HepG2 (cell line): Measurements from ENCODE around the gene GCNT2. TPM values are rescaled to one million over a fixed set of nuclear protein-coding genes. Genes with fewer than 3 reads are reported as not detected.
"Not testable (repeated sequence)": the region's sequence is repeated elsewhere in the genome, so short reads cannot be mapped to it uniquely, and the experiment has no call there.

Experiments
- ATAC-seq: fragments of 200-7000 bp; cut with Tn5 transposase; 3 replicates; pipeline ENCODE4 v1.9.1; 2020; ENCODE audit warnings: mild to moderate bottlenecking, moderate library complexity
- BruUV-seq: library from RNA; stranded (reverse); fragments of 400-500 nt; replicated peaks from 2 replicates; lab custom pipeline; 2021; lab: Mats Ljungman, UMichigan
- CTCF ChIA-PET: fragments of 300-600 bp; formaldehyde crosslinking; extraction: SDS; loops from one replicate; lab custom pipeline; 2021; ENCODE audit warnings: low total read pairs, inconsistent platforms, low intra/inter-chr PET ratio; lab: Yijun Ruan, JAX
- POLR2A ChIA-PET: fragments of 350-600 bp; sonication (Branson Sonifier 250); formaldehyde crosslinking; loops from one replicate; lab custom pipeline; 2020; ENCODE audit warnings: antibody characterized with exemption, inconsistent platforms; lab: Yijun Ruan, JAX
- DNase-seq: peaks from one replicate; pipeline ENCODE4 v3.0.0-alpha.2; 2015; ENCODE audit warnings: low spot score
- FAIRE-seq: peaks from 3 replicates; lab custom pipeline; 2011; peaks lifted over from hg19 to GRCh38; lab: Jason Lieb, UNC
- H2AFZ ChIP-seq: one replicate; pipeline ENCODE4 v1.6.1; 2011; ENCODE audit warnings: low read length, inconsistent platforms
- H3K27ac ChIP-seq: fragments of 300-600 bp; 3 replicates; pipeline ENCODE4 v1.8.0; 2011; ENCODE audit warnings: mixed run types, mild to moderate bottlenecking, mixed read lengths, low read length, inconsistent platforms; ENCODE audit not compliant: insufficient read depth; ENCODE audit errors: extremely low read length
- H3K27me3 ChIP-seq, 2 experiments: fragments of 200-600 bp in 1 of 2; 2 replicates in 1 of 2; 3 replicates in 1 of 2; pipeline versions ENCODE4 v1.6.0 to v1.8.0; 2011; ENCODE audit warnings: low read length in 2 of 2, mild to moderate bottlenecking in 2 of 2, moderate library complexity in 2 of 2, inconsistent platforms in 1 of 2; ENCODE audit not compliant: insufficient read depth in 2 of 2, control insufficient read depth in 1 of 2
- H3K36me3 ChIP-seq, 2 experiments: fragments of 200-600 bp in 1 of 2; replicated peaks in 1 of 2; 2 replicates in 1 of 2; 3 replicates in 1 of 2; pipeline versions ENCODE4 v1.5.1 to v1.8.0; 2011; ENCODE audit warnings: low read length in 2 of 2, inconsistent platforms in 1 of 2; ENCODE audit not compliant: insufficient read depth in 2 of 2, control insufficient read depth in 1 of 2
- H3K4me1 ChIP-seq: 2 replicates; pipeline ENCODE4 v1.5.1; 2012; ENCODE audit warnings: low read length, inconsistent platforms; ENCODE audit not compliant: insufficient read depth
- H3K4me2 ChIP-seq: 2 replicates; pipeline ENCODE4 v1.6.0; 2011; ENCODE audit warnings: low read depth, low read length, inconsistent platforms
- H3K4me3 ChIP-seq, 3 experiments: fragments of 200-600 bp in 1 of 3; sonication (generic), shearing (Covaris generic) in 1 of 3; replicated peaks in 1 of 3; 2 replicates each; pipeline ENCODE4 v1.5.1; 2011 to 2016; ENCODE audit warnings: low read length in 3 of 3, inconsistent platforms in 2 of 3, low read depth in 2 of 3, mild to moderate bottlenecking in 2 of 3, control low read depth in 1 of 3, mixed read lengths in 1 of 3; ENCODE audit not compliant: insufficient read depth in 1 of 3
- H3K79me2 ChIP-seq: one replicate; pipeline ENCODE4 v1.6.1; 2011; ENCODE audit warnings: low read length, inconsistent platforms; ENCODE audit not compliant: insufficient read depth
- H3K9ac ChIP-seq: 2 replicates; pipeline ENCODE4 v1.6.0; 2011; ENCODE audit warnings: mild to moderate bottlenecking, low read depth, low read length, inconsistent platforms; ENCODE audit not compliant: insufficient read depth
- H3K9me3 ChIP-seq: 2 replicates; pipeline ENCODE4 v1.5.1; 2012; ENCODE audit warnings: mild to moderate bottlenecking, low read length
- H4K20me1 ChIP-seq: 2 replicates; pipeline ENCODE4 v1.6.0; 2011; ENCODE audit warnings: inconsistent platforms, mild to moderate bottlenecking, low read length, moderate library complexity; ENCODE audit not compliant: insufficient read depth
- ARNT2 ChIP-seq: sonication (generic); formaldehyde crosslinking; IDR thresholded peaks from 2 replicates; pipeline ENCODE4 v1.8.0; 2022; ENCODE audit warnings: mild to moderate bottlenecking, low read depth, missing genetic modification reagents, moderate library complexity
- BCL6 ChIP-seq: IDR thresholded peaks from 2 replicates; pipeline ENCODE4 v1.6.1; 2016; ENCODE audit warnings: missing genetic modification reagents, missing compliant biosample characterization
- CHD2 ChIP-seq: IDR thresholded peaks from 2 replicates; pipeline ENCODE4 v1.6.1; 2011; ENCODE audit warnings: low read depth, low read length, improper control_type of control experiment
- DPF2 ChIP-seq: sonication (generic); formaldehyde crosslinking; IDR thresholded peaks from 2 replicates; pipeline ENCODE4 v1.4.0; 2020; ENCODE audit warnings: mild to moderate bottlenecking, low read depth, missing genetic modification reagents, borderline replicate concordance
- KDM2A ChIP-seq: sonication (generic); formaldehyde crosslinking; IDR thresholded peaks from 2 replicates; pipeline ENCODE4 v1.4.0; 2020; ENCODE audit warnings: low read depth, missing genetic modification reagents, borderline replicate concordance
- MAF1 ChIP-seq: sonication (generic); formaldehyde crosslinking; IDR thresholded peaks from 2 replicates; pipeline ENCODE4 v1.5.0; 2020; ENCODE audit warnings: missing genetic modification reagents, borderline replicate concordance
- RELA ChIP-seq: sonication (generic); formaldehyde crosslinking; IDR thresholded peaks from 2 replicates; pipeline ENCODE4 v1.4.0; 2020; ENCODE audit warnings: missing genetic modification reagents
- RFX1 ChIP-seq: fragments of 450-650 bp; IDR thresholded peaks from 2 replicates; pipeline ENCODE4 v1.6.1; 2017
- SIN3A ChIP-seq: IDR thresholded peaks from 2 replicates; pipeline ENCODE4 v1.6.1; 2011; ENCODE audit warnings: low read depth, mild to moderate bottlenecking, control low read depth, low read length, borderline replicate concordance
- SMARCE1 ChIP-seq: fragments of 450-650 bp; IDR thresholded peaks from 2 replicates; pipeline ENCODE4 v1.6.1; 2017; ENCODE audit warnings: borderline replicate concordance
- SNAPC5 ChIP-seq: sonication (generic); formaldehyde crosslinking; IDR thresholded peaks from 2 replicates; pipeline ENCODE4 v1.8.1; 2023; ENCODE audit warnings: mild to moderate bottlenecking, missing genetic modification reagents, borderline replicate concordance
- TBX3 ChIP-seq: fragments of 450-650 bp; IDR thresholded peaks from 2 replicates; pipeline ENCODE4 v1.6.1; 2017; ENCODE audit warnings: antibody characterized with exemption, mild to moderate bottlenecking, inconsistent platforms, borderline replicate concordance
- ZFY ChIP-seq: sonication (generic); formaldehyde crosslinking; IDR thresholded peaks from 2 replicates; pipeline ENCODE4 v1.4.0; 2020; ENCODE audit warnings: missing genetic modification reagents
- ZNF101 ChIP-seq: sonication (generic); formaldehyde crosslinking; IDR thresholded peaks from 2 replicates; pipeline ENCODE4 v1.4.0; 2020; ENCODE audit warnings: mild to moderate bottlenecking, low read depth, missing genetic modification reagents, borderline replicate concordance
- ZNF564 ChIP-seq: sonication (generic); formaldehyde crosslinking; IDR thresholded peaks from 2 replicates; pipeline ENCODE4 v1.8.1; 2023; ENCODE audit warnings: mild to moderate bottlenecking, missing genetic modification reagents
- ZNF703 ChIP-seq: sonication (generic); formaldehyde crosslinking; IDR thresholded peaks from 2 replicates; pipeline ENCODE4 v1.5.1; 2020; ENCODE audit warnings: missing genetic modification reagents, mild to moderate bottlenecking, moderate library complexity, borderline replicate concordance
- ZNF704 ChIP-seq: sonication (generic); formaldehyde crosslinking; IDR thresholded peaks from 2 replicates; pipeline ENCODE4 v1.8.1; 2023; ENCODE audit warnings: mild to moderate bottlenecking, inconsistent platforms, moderate library complexity, missing genetic modification reagents, borderline replicate concordance
- ZNF737 ChIP-seq: sonication (generic); formaldehyde crosslinking; IDR thresholded peaks from 2 replicates; pipeline ENCODE4 v1.5.0; 2020; ENCODE audit warnings: missing genetic modification reagents, mild to moderate bottlenecking, borderline replicate concordance
- ZSCAN9 ChIP-seq: IDR thresholded peaks from 2 replicates; pipeline ENCODE4 v1.6.1; 2016; ENCODE audit warnings: borderline replicate concordance
- WGBS: methylation state at CpG from one replicate; pipeline ENCODE4 v1.1.6; 2017; ENCODE audit warnings: low lambda C conversion rate; 5-methylcytosine and 5-hydroxymethylcytosine counted together
- in situ Hi-C: cut with HindIII; loops from 2 replicates; pipeline ENCODE4 v1.10.0; 2017; ENCODE audit warnings: low pct_unique_long_range_greater_than_20kb; ENCODE audit not compliant: extremely low pct_ligation_motif_present
- intact Hi-C: fragments of 100-400 bp; cut with micrococcal nuclease; formaldehyde crosslinking; loops from one replicate; pipeline ENCODE4 v1.10.0; 2022; ENCODE audit not compliant: unreplicated experiment
- polyA plus RNA-seq, 8 experiments: library from polyadenylated mRNA; depleted of rRNA in 3 of 8; stranded (reverse) in 7 of 8; unstranded in 1 of 8; fragments of >200 nt; fragmentation: Illumina TruSeq in 4 of 8; extraction: Trizol in 4 of 8; gene quantifications; 2 replicates each; pipeline versions ENCODE4 v1.2.1 to v1.2.3, GENCODE V29; 2011 to 2016; ENCODE audit warnings: low read depth in 4 of 8, missing spikeins in 1 of 8, mixed read lengths in 1 of 8; ENCODE audit not compliant: insufficient read depth in 1 of 8
- total RNA-seq, 5 experiments: library from RNA; depleted of rRNA; stranded (reverse); fragments of >200 nt; fragmentation: Illumina TruSeq; extraction: Trizol; gene quantifications; 2 replicates each; pipeline ENCODE4 v1.2.3, GENCODE V29; 2016; ENCODE audit warnings: low read depth in 1 of 5

The GCNT2 gene
- total and polyA plus RNA-seq, 2 of the 13 experiments (the other 11 are each of a cell fraction or from before 2014, with no cell fraction given), result 11.8 to 31.9 TPM

DNA sequence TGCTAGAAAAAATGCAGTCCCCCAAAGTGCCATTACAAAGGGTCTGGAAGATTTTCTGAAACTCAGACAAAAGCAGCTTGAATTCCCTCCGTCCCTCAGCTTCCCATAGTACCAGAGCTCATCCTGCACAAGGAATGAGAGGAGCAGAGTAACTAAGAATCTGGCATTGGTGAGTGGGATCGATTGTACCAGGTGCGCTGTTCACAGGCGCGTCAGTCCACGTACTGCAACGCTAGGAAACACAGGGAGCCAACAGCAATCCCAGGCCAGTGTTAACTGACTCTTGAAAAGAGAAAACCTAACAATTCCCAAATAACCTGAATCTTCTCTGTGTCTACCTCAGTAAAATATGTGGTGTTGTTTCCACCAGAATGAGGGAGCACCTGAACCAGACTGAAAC, 77.9 kb downstream of the GCNT2 start:
- Histone ChIP-seq H3K4me2 (no peak overlapping the region), H3K4me1 (peaks cover 14% of the 10 kb centered on the region), H3K4me3 (no peak overlapping the region), H3K9ac (no peak overlapping the region), H3K36me3 (no peaks in the 10 kb centered on the region), H3K9me3 (no peaks in the 10 kb centered on the region), H3K27me3 (no peaks in the 10 kb centered on the region), H3K27ac (no peak overlapping the region), H4K20me1 (peaks cover 6% of the 10 kb centered on the region; the same call in 1 of the 2 replicates), H3K79me2 (no peaks in the 10 kb centered on the region), H2AFZ (no peak overlapping the region)
- POLR2A ChIA-PET, result no interaction called here
- intact Hi-C loops (no loop called here), in situ Hi-C loops (no loop called here)
- no peak for DNase-seq
- no peak for FAIRE-seq
- WGBS, result 93% methylated on average over 7 of the region's 7 CpGs
- no TSS peak for BruUV-seq
- ATAC-seq, result no peak
- TF ChIP-seq RELA (no peak), TBX3 (no peak), ARNT2 (CRISPR knock-in tag) (no peak), BCL6 (CRISPR knock-in tag) (no peak), MAF1 (CRISPR knock-in tag) (no peak), ZFY (no peak), ZSCAN9 (CRISPR knock-in tag) (no peak), ZNF101 (CRISPR knock-in tag) (no peak), SIN3A (no peak), CHD2 (no peak), DPF2 (CRISPR knock-in tag) (no peak), ZNF704 (CRISPR knock-in tag) (no peak), SNAPC5 (no peak), ZNF737 (no peak), ZNF564 (CRISPR knock-in tag) (no peak), RFX1 (no peak), ZNF703 (CRISPR knock-in tag) (no peak), SMARCE1 (no peak), KDM2A (CRISPR knock-in tag) (no peak)
- CTCF ChIA-PET, result no interaction called here

DNA sequence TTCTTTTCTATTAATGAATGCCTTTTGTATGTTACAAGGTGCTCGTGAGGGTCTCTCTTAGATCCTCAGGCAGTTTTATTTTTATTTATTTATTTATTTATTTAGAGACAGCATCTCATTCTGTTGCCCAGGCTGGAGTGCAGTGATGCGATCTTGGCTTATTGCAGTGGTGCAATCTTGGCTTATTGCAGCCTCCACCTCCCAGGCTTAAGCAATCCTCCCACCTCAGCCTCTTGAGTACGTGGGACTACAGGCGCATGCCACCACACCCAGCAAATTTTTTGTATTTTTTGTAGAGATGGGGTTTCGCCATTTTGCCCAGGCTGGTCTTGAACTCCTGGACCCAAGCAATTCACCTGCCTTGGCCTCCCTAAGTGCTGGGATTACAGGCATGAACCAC, 79.5 kb downstream of the GCNT2 start:
- H3K4me2 ChIP-seq, in situ Hi-C loops, H3K9ac ChIP-seq, H3K36me3 ChIP-seq, POLR2A ChIA-PET, H3K9me3 ChIP-seq, ATAC-seq, H3K27ac ChIP-seq, H3K27me3 ChIP-seq, H4K20me1 ChIP-seq, H2AFZ ChIP-seq, H3K4me3 ChIP-seq, CTCF ChIA-PET, DNase-seq, H3K79me2 ChIP-seq, FAIRE-seq, BruUV-seq, intact Hi-C loops: not testable (repeated sequence)
- WGBS, result 95% methylated on average over 5 of the region's 5 CpGs
- peaks cover 14% of the 10 kb centered on the region for H3K4me1 ChIP-seq
